Smooth muscle cell (in vitro differentiated cells): ENCODE results near the gene CITED4. TPM values are rescaled to one million over a fixed set of nuclear protein-coding genes. Genes with fewer than 3 reads are reported as not detected.

Source experiments
- DNase-seq: peaks from one replicate; lab custom pipeline; 2025; ENCODE audit not compliant: unreplicated experiment; lab: John Stamatoyannopoulos, UW
- H2AFZ ChIP-seq: fragments of 200-600 bp; sonication (generic); 2 replicates; pipeline ENCODE4 v1.6.0; 2016; ENCODE audit warnings: antibody characterized with exemption, low read depth, mild to moderate bottlenecking
- H3F3A ChIP-seq: fragments of 200-600 bp; sonication (generic); 2 replicates; pipeline ENCODE4 v1.6.0; 2017; ENCODE audit warnings: antibody characterized with exemption, low read depth
- H3K27ac ChIP-seq: fragments of 200-600 bp; sonication (generic); 2 replicates; pipeline ENCODE4 v1.5.1; 2016; ENCODE audit warnings: low read depth, mild to moderate bottlenecking
- H3K27me3 ChIP-seq: fragments of 200-600 bp; sonication (generic); 2 replicates; pipeline ENCODE4 v1.6.1; 2016; ENCODE audit warnings: low read depth, mild to moderate bottlenecking
- H3K36me3 ChIP-seq: fragments of 200-600 bp; sonication (generic); 2 replicates; pipeline ENCODE4 v1.5.1; 2016; ENCODE audit warnings: low read depth
- H3K4me1 ChIP-seq: fragments of 200-600 bp; sonication (generic); 2 replicates; pipeline ENCODE4 v1.5.1; 2016; ENCODE audit warnings: low read depth
- H3K4me2 ChIP-seq: fragments of 200-600 bp; sonication (generic); 2 replicates; pipeline ENCODE4 v1.6.0; 2016; ENCODE audit warnings: mild to moderate bottlenecking
- H3K4me3 ChIP-seq: fragments of 200-600 bp; sonication (generic); 2 replicates; pipeline ENCODE4 v1.5.1; 2016; ENCODE audit warnings: mild to moderate bottlenecking
- H3K79me2 ChIP-seq: fragments of 200-600 bp; sonication (generic); 2 replicates; pipeline ENCODE4 v1.6.0; 2016; ENCODE audit warnings: low read depth, mild to moderate bottlenecking
- H3K9ac ChIP-seq: fragments of 200-600 bp; sonication (generic); 2 replicates; pipeline ENCODE4 v1.6.0; 2016; ENCODE audit warnings: low read depth
- H3K9me3 ChIP-seq: fragments of 200-600 bp; sonication (generic); replicated peaks from 2 replicates; pipeline ENCODE4 v1.5.1; 2016; ENCODE audit warnings: low read depth
- H4K20me1 ChIP-seq: fragments of 200-600 bp; sonication (generic); 2 replicates; pipeline ENCODE4 v1.6.0; 2016; ENCODE audit warnings: low read depth
- WGBS: methylation state at CpG from one replicate; pipeline ENCODE4 v1.1.7; 2016; ENCODE audit warnings: low lambda C conversion rate; 5-methylcytosine and 5-hydroxymethylcytosine counted together
- polyA plus RNA-seq: library from polyadenylated mRNA; unstranded; fragments of >200 nt; fragmentation: Nextera tagmentation; extraction: Ambion mirVana; gene quantifications from 2 replicates; pipeline ENCODE4 v1.2.1, GENCODE V29; 2016
- total RNA-seq: library from RNA; depleted of rRNA; stranded (reverse); fragments of >200 nt; gene quantifications from 2 replicates; pipeline ENCODE4 v1.2.3, GENCODE V29; 2014
- TF ChIP-seq, protein P1 (sequence below): fragments of 200-600 bp; sonication (generic); IDR thresholded peaks from 2 replicates; pipeline ENCODE4 v1.5.1; 2017; ENCODE audit warnings: borderline replicate concordance, mild to moderate bottlenecking, antibody characterized with exemption; ENCODE audit not compliant: insufficient read depth, poor library complexity, severe bottlenecking

CITED4 gene
- total and polyA plus RNA-seq, 2 experiments from 2014 or later, result 5.5 to 10.7 TPM

DNA sequence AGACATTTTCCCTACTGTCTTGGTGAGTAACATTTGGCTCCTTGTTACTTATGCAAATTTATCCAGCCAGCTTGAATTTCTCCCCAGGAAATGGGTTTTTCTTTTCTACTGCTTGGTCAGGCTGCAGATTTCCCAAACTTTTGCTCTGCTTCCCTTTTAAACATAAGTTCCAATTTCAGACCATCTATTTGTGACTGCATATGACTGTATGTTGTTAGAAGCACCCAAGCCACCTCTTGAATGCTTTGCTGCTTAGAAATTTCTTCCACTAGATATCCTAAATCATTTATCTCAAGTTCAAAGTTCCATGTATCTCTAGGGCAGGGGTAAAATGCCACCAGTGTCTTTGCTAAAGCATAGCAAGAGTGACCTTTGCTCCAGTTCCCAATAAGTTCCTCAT, 32.3 kb upstream of the CITED4 start:
- Histone ChIP-seq H3K79me2 (no peaks in the 10 kb centered on the region), H2AFZ (no peak overlapping the region), H3K36me3 (no peaks in the 10 kb centered on the region), H3K9me3 (peaks cover 6% of the 10 kb centered on the region), H3K27ac (no peak overlapping the region), H3F3A (no peaks in the 10 kb centered on the region), H3K4me1 (no peaks in the 10 kb centered on the region), H4K20me1 (no peaks in the 10 kb centered on the region), H3K27me3 (no peaks in the 10 kb centered on the region), H3K9ac (no peak overlapping the region), H3K4me3 (no peak overlapping the region), H3K4me2 (no peak overlapping the region)
- DNase-seq, result no peak
- TF ChIP-seq, protein P1, sequence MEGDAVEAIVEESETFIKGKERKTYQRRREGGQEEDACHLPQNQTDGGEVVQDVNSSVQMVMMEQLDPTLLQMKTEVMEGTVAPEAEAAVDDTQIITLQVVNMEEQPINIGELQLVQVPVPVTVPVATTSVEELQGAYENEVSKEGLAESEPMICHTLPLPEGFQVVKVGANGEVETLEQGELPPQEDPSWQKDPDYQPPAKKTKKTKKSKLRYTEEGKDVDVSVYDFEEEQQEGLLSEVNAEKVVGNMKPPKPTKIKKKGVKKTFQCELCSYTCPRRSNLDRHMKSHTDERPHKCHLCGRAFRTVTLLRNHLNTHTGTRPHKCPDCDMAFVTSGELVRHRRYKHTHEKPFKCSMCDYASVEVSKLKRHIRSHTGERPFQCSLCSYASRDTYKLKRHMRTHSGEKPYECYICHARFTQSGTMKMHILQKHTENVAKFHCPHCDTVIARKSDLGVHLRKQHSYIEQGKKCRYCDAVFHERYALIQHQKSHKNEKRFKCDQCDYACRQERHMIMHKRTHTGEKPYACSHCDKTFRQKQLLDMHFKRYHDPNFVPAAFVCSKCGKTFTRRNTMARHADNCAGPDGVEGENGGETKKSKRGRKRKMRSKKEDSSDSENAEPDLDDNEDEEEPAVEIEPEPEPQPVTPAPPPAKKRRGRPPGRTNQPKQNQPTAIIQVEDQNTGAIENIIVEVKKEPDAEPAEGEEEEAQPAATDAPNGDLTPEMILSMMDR, result no peak

DNA sequence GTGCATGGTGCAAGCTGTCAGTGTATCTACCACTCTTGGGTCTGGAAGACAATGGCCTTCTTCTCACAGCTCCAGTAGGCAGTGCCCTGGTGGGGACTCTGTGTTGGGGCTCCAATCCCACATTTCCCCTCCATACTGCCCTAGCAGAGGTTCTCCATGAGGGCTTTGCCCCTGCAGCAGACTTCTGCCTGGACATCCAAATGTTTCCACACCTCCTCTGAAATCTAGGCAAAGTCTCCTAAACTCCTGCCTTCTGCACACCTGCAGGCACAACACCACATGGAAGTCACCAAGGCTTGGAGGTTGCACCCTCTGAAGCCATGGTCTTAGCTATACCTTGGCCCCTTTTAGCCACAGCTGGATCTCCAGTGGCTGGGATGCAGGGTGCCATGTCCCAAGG, 31.8 kb upstream of the CITED4 start:
- H3K9ac ChIP-seq, result no peak overlapping the region
- no peak for DNase-seq

DNA sequence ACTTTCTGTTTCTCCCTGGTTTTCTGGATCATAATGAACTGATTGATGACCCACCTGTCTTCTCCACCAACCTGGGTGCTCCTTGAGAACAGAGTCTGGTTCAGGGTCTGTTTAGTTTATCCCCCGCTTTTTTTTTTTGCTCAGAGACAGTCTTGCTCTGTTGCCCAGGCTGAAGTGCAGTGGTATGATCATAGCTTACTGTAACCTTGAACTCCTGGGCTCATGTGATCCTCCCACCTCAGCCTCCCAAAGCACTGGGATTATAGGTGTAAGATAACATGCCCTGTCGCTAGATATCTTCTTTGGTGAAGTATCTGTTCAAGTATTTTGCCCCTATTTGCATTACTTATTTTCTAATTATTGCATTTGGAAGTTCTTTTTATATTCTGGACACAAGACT, 30.2 kb upstream of the CITED4 start:
- no peaks in the 10 kb centered on the region for H4K20me1 ChIP-seq
- no peaks in the 10 kb centered on the region for H3K4me1 ChIP-seq
- no peaks in the 10 kb centered on the region for H3F3A ChIP-seq
- no peaks in the 10 kb centered on the region for H3K79me2 ChIP-seq
- H3K4me3 ChIP-seq, result no peak overlapping the region
- H3K9ac ChIP-seq, result no peak overlapping the region
- DNase-seq, result no peak
- H3K27me3 ChIP-seq, result peaks cover 10% of the 10 kb centered on the region
- H2AFZ ChIP-seq, result no peak overlapping the region
- TF ChIP-seq, protein P1, result no peak
- H3K36me3 ChIP-seq, result no peaks in the 10 kb centered on the region
- WGBS, result 89% methylated on average over 2 of the region's 2 CpGs
- H3K27ac ChIP-seq, result no peak overlapping the region
- no peak overlapping the region for H3K4me2 ChIP-seq
- peaks cover 6% of the 10 kb centered on the region for H3K9me3 ChIP-seq

More for the DNA sequence above, 31.8 kb upstream of the CITED4 start:
- peaks cover 6% of the 10 kb centered on the region for H3K9me3 ChIP-seq
- no peak overlapping the region for H3K27ac ChIP-seq
- no peak overlapping the region for H3K4me3 ChIP-seq
- H3F3A ChIP-seq, result no peaks in the 10 kb centered on the region
- no peaks in the 10 kb centered on the region for H4K20me1 ChIP-seq
- no peaks in the 10 kb centered on the region for H3K27me3 ChIP-seq
- TF ChIP-seq, protein P1, result no peak
- H3K4me1 ChIP-seq, result no peaks in the 10 kb centered on the region
- H3K79me2 ChIP-seq, result no peaks in the 10 kb centered on the region
- no peak overlapping the region for H3K4me2 ChIP-seq
- H3K36me3 ChIP-seq, result no peaks in the 10 kb centered on the region
- no peak overlapping the region for H2AFZ ChIP-seq

DNA sequence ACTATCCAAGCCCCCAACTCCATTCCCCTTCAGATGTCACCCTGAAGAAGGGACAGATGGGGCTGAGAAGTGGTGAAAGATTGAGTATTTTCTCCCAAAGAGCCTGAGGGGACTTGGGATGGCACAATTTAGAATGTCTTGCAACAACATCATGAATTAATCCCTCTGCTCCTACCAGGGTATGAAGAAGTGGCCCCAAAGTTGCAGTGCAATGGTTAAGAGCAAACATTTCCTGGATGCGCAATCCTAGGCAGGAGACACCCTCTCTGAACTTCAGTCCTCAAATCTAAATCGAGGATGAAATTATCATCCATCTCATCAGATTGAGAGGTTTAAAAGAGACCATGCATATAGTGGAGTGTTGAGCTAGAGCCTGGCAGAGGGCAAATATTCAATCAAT, 28.6 kb upstream of the CITED4 start:
- no peak overlapping the region for H2AFZ ChIP-seq
- H3K4me3 ChIP-seq, result no peak overlapping the region
- H3F3A ChIP-seq, result no peaks in the 10 kb centered on the region
- H4K20me1 ChIP-seq, result no peaks in the 10 kb centered on the region
- no peaks in the 10 kb centered on the region for H3K36me3 ChIP-seq
- H3K79me2 ChIP-seq, result no peaks in the 10 kb centered on the region
- H3K4me1 ChIP-seq, result no peaks in the 10 kb centered on the region
- peaks cover 6% of the 10 kb centered on the region for H3K9me3 ChIP-seq
- no peak overlapping the region for H3K4me2 ChIP-seq
- H3K9ac ChIP-seq, result no peak overlapping the region
- no peak overlapping the region for H3K27ac ChIP-seq
- no peak for DNase-seq
- 87% methylated on average over 2 of the region's 2 CpGs for WGBS
- peaks cover 10% of the 10 kb centered on the region for H3K27me3 ChIP-seq
- TF ChIP-seq, protein P1, result no peak
